MCF 10A (cell line): ENCODE results near the gene FBXL15. TPM values are rescaled to one million over a fixed set of nuclear protein-coding genes. Genes with fewer than 3 reads are reported as not detected.

Experiments
- BruUV-seq: library from RNA; stranded (reverse); fragments of 400-500 nt; replicated peaks from 2 replicates; lab custom pipeline; 2021; lab: Mats Ljungman, UMichigan
- CTCF ChIA-PET: fragments of 300-600 bp; sonication (Branson Sonifier 250); formaldehyde crosslinking; extraction: SDS; loops from one replicate; lab custom pipeline; 2021; ENCODE audit warnings: antibody characterized with exemption, inconsistent platforms; lab: Yijun Ruan, JAX
- POLR2A ChIA-PET: fragments of 300-600, 350-650 bp; sonication (Branson Sonifier 250); formaldehyde crosslinking; extraction: SDS; loops from one replicate; lab custom pipeline; 2020; ENCODE audit warnings: antibody characterized with exemption, inconsistent platforms; lab: Yijun Ruan, JAX
- DNase-seq: peaks from one replicate; pipeline ENCODE4 v3.0.0-alpha.2; 2018; ENCODE audit not compliant: unreplicated experiment
- H3K27ac Mint-ChIP-seq: one replicate; pipeline ENCODE4 v1.8.0; 2022; ENCODE audit warnings: mild to moderate bottlenecking, low read depth, mixed read lengths; ENCODE audit not compliant: unreplicated experiment
- H3K27me3 Mint-ChIP-seq: one replicate; pipeline ENCODE4 v1.8.0; 2022; ENCODE audit warnings: mixed read lengths; ENCODE audit not compliant: insufficient read depth, unreplicated experiment
- H3K36me3 Mint-ChIP-seq: one replicate; pipeline ENCODE4 v1.8.0; 2022; ENCODE audit warnings: mild to moderate bottlenecking, moderate library complexity, mixed read lengths; ENCODE audit not compliant: insufficient read depth, unreplicated experiment
- H3K4me1 Mint-ChIP-seq: one replicate; pipeline ENCODE4 v1.8.0; 2022; ENCODE audit warnings: mixed read lengths; ENCODE audit not compliant: insufficient read depth, unreplicated experiment
- H3K4me3 Mint-ChIP-seq: one replicate; pipeline ENCODE4 v1.8.0; 2022; ENCODE audit warnings: mild to moderate bottlenecking, moderate library complexity, mixed read lengths; ENCODE audit not compliant: unreplicated experiment
- H3K9me3 Mint-ChIP-seq: one replicate; pipeline ENCODE4 v1.8.0; 2022; ENCODE audit warnings: mixed read lengths; ENCODE audit not compliant: unreplicated experiment
- CTCF ChIP-seq: fragments of 200-600 bp; IDR thresholded peaks from one replicate; pipeline ENCODE4 v1.8.0; 2022; ENCODE audit warnings: antibody characterized with exemption, mild to moderate bottlenecking; ENCODE audit not compliant: unreplicated experiment
- intact Hi-C: fragments of 100-400 bp; cut with micrococcal nuclease; formaldehyde crosslinking; loops from 2 replicates; pipeline ENCODE4 v1.14.1; 2022
- total RNA-seq: library from RNA; stranded (reverse); gene quantifications from 2 replicates; pipeline ENCODE4 v1.2.3, GENCODE V29; 2022

The FBXL15 gene
- total RNA-seq, 1 experiment from 2014 or later: 11.3 TPM

DNA sequence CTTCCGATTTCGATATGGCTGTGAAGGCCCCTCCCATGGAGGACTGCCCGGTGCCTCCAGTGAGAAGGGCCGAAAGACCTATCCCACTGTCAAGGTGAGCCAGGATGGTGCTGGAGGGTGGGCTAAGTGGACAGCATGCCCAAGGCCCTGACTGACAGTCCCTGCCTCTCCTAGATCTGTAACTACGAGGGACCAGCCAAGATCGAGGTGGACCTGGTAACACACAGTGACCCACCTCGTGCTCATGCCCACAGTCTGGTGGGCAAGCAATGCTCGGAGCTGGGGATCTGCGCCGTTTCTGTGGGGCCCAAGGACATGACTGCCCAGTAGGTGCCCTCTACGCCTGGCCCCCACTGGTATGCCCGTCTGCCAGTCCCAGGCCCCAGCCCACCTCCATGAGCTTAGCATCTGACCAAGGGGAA is 23.9 kb upstream of the FBXL15 start:
- H3K4me1 Mint-ChIP-seq: peaks cover 14% of the 10 kb centered on the region
- ChIA-PET POLR2A (interaction anchor here (1.4 to 5.4 kb wide), 7 partner anchors 12 to 248 kb away, joined by 4 to 96 read pairs (median 10); partner anchors contain the start of genes CUEDC2, FBXL15, GBF1 and TRIM8), CTCF (interaction anchor here (0.6 to 10.5 kb wide), 5 partner anchors 12 to 265 kb away, joined by 3 to 137 read pairs (median 4); partner anchors contain the start of gene FBXL15)

DNA sequence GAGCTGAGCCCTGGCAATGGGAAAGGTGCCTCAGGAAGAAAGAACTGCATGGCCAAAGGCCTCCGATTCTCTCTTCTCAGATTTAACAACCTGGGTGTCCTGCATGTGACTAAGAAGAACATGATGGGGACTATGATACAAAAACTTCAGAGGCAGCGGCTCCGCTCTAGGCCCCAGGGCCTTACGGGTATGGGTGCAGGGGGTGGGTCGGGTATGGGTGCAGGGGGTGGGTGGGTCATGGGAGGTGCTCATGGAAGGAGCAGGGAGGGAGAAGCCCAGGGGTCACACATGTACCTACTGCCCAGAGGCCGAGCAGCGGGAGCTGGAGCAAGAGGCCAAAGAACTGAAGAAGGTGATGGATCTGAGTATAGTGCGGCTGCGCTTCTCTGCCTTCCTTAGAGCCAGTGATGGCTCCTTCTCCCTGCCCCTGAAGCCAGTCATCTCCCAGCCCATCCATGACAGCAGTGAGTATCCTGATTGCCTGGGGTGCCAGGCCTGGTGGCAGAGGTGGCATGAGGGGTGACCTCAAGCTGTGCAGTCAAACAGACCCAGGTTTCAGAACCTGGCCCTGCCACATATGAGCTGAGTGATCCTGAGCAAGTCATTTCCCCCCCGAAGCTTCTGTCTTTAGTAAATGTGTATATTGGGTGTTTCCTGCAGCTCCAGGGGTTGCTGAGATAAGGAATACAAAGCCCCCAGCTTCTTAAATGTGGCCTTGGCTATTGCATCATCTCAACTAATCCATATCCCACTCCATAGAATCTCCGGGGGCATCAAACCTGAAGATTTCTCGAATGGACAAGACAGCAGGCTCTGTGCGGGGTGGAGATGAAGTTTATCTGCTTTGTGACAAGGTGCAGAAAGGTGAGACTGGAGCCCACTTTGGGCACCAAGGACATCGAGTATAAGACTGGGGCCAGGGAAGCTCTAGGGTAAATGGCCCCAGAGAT is 23.1 kb upstream of the FBXL15 start:
- peak overlapping the region; percentile 92 for H3K4me3 Mint-ChIP-seq
- no peak for TF ChIP-seq CTCF
- H3K27me3 Mint-ChIP-seq: no peaks in the 10 kb centered on the region
- H3K27ac Mint-ChIP-seq: no peak overlapping the region
- peaks cover 53% of the 10 kb centered on the region for H3K36me3 Mint-ChIP-seq
- intact Hi-C loops: no loop called here
- POLR2A ChIA-PET: interaction anchor here (0.9 to 5.4 kb wide), 4 partner anchors 25 to 168 kb away, joined by 4 to 96 read pairs (median 8); partner anchors contain the start of genes FBXL15 and GBF1
- no peaks in the 10 kb centered on the region for H3K9me3 Mint-ChIP-seq
- H3K4me1 Mint-ChIP-seq: peaks cover 22% of the 10 kb centered on the region
- BruUV-seq: no TSS peak
- CTCF ChIA-PET: interaction anchor here (0.6 to 10.5 kb wide), 9 partner anchors 12 to 266 kb away, joined by 3 to 137 read pairs (median 4); partner anchors contain the start of gene FBXL15
- DNase-seq: no peak

More for the DNA sequence above, 23.9 kb upstream of the FBXL15 start:
- Mint-ChIP-seq H3K27me3 (no peaks in the 10 kb centered on the region), H3K9me3 (no peaks in the 10 kb centered on the region), H3K4me3 (peak overlapping the region; percentile 92), H3K27ac (peak overlapping the region; percentile 99), H3K36me3 (peaks cover 47% of the 10 kb centered on the region)
- no peak for TF ChIP-seq CTCF
- BruUV-seq: no TSS peak
- DNase-seq: no peak
- intact Hi-C loops: no loop called here

- Mint-ChIP-seq H3K36me3 (peaks cover 53% of the 10 kb centered on the region), H3K9me3 (no peaks in the 10 kb centered on the region), H3K4me1 (peaks cover 23% of the 10 kb centered on the region), H3K4me3 (peak overlapping the region; percentile 54), H3K27ac (no peak overlapping the region), H3K27me3 (no peaks in the 10 kb centered on the region)
- CTCF ChIA-PET: interaction anchor here (0.7 to 10.5 kb wide), 18 partner anchors 10 to 266 kb away, joined by 3 to 137 read pairs (median 6); partner anchors contain the start of genes C10orf95, FBXL15, GBF1 and NOLC1
- intact Hi-C loops: loop anchor here (1.0 kb wide), 1 partner anchor 229 kb away; no protein-coding TSS in a partner anchor
- POLR2A ChIA-PET: interaction anchor here (0.7 to 8.4 kb wide), 11 partner anchors 14 to 580 kb away, joined by 3 to 90 read pairs (median 5); partner anchors contain the start of genes FBXL15 and GBF1
- DNase-seq: no peak
- TF ChIP-seq CTCF: no peak
- BruUV-seq: no TSS peak
These were observed 22.2 kb upstream of the FBXL15 start for GRCh38 chr10:102398172-102399020.
